Amygdala (tissue), 56 donors: ENCODE measurements around the gene MEGF11.
"Not testable (repeated sequence)": the region's sequence is repeated elsewhere in the genome, so short reads cannot be mapped to it uniquely, and the experiment has no call there.

Experiments used
- DNase-seq, 56 donors: peaks; one replicate each; lab custom pipeline; 2025; lab: John Stamatoyannopoulos, UW

The MEGF11 gene

DNA sequence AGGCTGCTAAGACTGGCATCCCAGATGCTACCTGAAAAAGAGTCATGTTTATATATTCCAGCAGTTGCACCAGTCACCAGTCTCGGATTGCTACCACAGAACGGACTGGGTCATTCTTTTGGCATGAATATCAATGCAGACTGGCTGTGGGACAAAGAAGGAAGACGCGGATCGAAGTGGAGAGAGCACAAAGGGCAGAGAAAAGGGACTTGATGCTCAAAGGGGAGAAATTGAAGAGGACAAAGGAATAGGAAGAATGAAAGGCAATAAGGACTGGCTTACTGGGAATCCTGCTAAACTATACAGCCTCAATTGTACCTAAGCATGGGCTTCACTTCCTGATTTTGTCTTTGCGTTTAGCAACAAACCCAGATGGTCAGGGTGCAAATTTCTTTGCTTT, 24.5 kb upstream of the MEGF11 start:
- no peak for DNase-seq

DNA sequence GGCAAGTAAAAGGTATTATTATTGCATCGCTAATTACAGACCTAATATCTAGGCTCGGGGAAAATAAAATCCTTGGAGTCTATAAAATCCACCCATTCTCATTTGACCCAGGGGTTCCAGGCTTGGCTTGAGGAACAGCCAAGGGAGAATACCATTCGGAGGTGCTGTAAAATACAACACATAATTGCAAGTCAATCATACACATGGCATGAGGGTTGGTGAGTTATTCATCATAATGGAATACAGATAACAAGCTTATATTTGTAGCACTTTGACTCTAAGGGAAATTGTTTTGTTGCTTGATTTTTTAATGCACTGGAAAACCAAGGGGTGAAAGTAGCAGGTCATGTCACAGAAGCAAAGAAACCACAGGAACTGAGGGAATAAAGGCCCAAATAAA, 23.0 kb upstream of the MEGF11 start:
- DNase-seq: no peak

DNA sequence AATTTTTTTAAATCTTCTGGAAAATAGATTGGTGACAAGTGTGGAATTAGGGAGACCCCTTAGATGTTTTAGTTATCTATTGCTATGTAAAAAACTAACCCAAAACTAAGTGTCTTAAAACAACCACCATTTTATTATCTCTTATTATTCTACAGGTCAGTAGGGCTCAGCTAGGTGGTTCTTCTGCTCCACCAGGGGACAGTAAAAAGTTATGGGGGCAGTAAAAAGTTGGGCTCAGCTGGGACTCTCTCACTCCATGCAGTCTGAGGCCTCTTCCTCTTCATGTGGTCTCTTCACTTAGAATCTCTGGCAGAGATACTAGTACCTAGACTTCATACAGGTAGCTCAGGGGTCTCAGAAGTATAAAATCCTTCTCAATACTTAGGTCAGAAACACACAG, 21.8 kb upstream of the MEGF11 start:
- DNase-seq: no peak

DNA sequence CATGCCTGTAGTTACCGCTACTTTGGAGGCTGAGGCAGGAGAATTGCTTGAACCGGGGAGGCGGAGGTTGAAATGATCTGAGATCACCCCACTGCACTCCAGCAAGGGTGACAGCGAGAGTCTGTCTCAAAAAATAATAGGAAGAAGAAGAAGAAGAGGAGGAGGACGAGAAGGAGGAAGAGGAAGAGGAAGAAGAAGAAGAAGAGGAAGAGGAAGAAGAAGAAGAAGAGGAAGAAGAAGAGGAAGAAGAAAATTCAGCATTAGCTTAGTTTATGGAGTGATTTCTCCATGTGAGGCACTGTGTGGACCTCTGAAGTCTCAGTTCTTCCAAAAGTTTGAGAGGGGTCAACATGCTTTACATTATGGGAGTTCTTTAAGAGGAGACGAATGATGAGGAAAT, 17.4 kb upstream of the MEGF11 start:
- DNase-seq: no peak

DNA sequence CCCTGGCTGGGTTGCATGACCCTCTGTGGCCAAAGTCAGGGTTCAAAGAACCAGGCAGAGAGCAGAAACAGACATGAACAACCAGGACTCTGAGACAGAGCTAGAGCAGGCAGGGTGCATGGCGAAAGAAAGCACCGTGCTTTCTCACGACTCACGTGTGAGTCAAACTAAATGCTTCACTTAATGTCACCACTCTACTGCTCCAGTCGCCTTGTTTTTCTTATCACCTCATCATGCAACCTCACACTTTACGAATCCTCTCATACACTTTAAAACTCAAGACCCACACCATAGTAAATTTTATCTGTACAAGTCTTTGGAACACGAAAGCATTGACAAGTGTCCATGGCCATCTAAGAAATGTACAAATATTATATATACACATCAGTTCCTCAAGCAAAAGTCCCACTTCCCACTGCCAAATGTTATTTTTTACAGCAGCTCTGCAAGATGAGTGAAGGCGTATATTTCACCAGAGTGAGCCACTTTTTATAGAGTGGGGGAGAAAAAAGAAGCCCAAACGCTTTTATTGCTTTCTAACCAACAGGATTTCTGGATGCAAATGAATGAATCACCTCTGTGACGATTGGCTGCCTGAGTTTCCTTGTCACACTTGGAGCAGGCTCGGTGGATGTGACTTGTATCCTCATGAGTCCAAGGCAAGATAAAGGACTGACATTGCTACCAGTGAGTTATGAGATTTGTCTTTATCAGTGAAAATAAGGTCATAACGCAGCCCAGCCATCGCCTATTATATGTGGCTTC, 16.0 kb upstream of the MEGF11 start:
- DNase-seq: peak in 14 of 56 donors; percentile 7 to 62 (median 22)

DNA sequence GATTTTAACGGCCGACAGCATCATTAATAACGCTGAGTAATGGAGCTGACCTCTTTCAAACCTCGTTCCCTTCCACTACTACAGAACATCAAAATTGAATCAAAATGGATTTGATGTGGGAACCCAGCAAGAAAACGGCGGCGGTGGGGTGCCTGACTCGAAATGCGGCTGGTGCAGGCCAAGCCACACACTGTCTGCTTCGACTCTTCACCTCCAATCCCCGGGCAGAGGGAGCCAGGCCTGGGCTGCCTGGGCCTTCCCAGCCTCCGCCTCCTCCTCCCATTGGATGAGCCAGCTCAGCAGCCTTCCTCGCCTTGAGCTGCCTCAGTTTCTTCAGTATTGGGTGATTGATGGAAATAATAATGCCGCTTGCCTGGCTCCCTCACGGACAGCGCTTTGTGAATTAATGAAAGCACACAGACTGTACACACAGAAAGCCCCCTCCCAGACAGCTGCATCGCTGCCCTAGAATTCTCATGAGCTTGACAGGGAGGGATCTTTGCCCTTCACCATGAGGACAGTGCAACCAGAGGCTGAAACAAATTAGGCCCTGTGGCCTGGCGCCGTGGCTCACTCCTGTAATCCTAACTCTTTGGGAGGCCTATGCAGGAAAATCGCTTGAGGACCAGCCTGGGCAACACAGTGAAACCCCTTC, 11.4 kb upstream of the MEGF11 start:
- no peak for DNase-seq

DNA sequence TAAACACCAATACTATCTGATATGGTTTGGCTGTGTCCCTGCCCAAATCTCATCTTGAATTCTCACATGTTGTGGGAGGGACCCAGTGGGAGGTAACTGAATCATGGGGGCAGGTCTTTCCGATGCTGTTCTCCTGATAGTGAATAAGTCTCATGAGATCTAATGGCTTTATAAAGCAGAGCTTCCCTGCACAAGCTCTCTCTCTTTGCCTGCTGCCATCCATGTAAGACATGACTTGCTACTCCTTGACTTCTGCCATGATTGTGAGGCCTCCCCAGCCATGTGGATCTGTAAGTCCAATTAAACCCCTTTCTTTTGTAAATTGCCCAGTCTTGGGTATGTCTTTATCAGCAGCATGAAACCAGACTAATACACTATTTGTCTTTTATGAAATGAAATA, 9.3 kb upstream of the MEGF11 start:
- DNase-seq: not testable (repeated sequence)

DNA sequence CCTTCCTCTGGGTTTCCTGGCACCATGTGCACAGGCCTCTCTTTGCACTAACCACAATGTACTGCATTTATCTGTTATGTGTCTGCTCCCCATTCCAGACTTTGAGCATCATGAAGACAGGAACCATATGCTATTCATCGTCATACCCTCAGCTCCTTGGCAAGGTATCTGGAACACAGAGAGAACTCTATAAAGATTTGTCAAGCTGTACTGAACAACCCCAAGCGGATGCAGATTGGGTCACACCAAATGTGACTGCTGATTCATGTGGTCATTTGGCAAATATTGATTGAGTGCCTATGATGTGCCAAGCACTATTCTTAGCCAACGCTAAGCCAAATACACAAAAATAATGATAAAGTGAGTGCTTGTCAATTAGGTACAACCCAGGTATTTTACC, 7.5 kb upstream of the MEGF11 start:
- no peak for DNase-seq

DNA sequence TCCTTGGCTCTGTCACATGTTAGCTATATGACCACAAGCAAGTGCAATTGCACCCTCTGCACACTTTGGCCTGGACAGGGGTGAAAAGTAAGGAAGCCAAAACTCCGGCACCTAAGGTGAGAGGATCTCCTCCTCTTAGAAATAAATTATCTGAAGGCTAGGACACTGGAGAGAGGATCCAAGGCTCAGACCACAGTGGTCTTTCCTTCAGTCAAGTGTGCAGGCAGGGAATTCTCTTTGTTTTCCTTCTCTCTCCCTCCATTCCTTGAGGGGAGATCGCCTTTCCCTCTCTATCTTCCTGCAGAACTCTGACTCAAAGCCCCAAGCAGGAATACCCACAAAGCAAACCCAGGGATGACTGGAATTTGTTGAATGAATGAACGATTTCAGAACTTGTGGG, 3.1 kb upstream of the MEGF11 start:
- DNase-seq: no peak

DNA sequence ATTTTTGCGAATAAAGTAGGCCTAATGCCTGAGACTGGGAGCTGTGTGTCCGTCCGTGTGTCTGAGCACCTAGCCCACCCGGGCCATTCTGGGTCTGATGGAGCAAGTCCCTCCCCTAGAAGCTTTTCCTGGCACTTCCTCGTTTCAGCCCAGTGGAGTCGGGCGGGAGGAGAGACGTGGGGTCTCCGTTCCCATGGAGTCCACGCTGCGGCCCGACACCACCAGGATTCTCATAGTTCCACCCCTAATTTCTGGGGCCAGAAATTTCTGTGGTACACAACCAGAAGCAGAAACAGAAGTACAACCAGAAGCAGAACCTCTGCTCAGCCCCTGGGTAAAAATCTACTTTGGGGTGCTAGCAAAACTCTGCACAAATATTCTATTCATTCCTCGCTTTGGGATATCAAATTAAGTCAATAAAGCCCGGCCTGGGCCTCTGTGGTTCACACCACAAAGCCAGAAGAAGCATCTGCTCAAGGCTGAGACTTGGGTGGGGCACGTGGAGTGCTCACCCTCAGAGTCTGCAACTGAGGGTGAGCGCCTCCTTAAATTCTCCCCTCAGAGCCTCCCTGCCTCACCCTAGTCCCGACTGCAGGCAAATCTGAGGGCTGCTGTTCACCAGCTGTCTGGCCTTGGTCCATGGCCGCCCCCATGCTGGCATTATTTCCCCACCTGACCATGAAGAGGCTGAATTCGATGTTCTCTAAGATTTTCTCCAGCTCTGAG, 1.6 kb upstream of the MEGF11 start:
- no peak for DNase-seq

DNA sequence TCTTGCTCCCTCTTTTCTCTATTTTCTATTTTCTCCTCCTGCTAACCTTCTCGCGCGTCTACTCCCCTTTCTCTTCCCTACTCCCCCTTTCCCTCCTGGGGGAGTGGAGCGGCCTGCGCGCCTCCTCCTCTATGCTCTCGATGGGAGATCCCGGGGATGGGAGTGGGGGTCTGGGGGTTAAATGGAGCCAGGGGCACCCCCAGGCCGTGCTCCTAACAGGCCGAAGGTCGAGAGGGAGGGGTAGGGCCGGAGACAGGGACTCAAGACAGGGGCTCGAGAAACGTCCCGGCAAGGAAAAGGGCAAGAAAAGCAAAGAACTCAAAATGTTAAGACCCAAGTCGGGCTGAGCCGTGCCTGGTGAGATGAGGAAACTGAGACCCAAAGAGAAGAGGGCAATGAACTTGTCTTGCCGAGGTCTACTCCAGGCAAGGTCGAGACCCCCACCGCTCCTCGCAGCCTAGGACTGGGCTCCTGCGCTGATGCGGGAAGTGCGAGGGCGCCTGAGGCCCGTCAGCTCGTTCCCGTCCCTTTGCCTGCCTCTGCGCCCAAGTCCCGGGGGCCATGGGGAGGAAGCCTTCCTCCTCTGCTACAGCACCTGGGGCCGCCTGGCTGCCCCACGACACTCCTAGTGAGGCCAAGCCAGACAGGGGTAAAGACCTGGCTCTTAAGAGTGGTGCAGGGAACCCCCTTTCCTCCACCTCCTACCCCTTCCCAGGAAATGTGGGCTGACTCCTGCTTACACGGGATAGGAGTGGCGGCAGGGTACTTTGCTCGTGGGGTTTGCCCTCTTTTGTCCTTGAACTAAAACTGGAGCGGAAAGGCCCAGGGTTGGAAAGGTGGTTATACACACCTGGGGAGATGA, 770 bp upstream of the MEGF11 start:
- DNase-seq: no peak

DNA sequence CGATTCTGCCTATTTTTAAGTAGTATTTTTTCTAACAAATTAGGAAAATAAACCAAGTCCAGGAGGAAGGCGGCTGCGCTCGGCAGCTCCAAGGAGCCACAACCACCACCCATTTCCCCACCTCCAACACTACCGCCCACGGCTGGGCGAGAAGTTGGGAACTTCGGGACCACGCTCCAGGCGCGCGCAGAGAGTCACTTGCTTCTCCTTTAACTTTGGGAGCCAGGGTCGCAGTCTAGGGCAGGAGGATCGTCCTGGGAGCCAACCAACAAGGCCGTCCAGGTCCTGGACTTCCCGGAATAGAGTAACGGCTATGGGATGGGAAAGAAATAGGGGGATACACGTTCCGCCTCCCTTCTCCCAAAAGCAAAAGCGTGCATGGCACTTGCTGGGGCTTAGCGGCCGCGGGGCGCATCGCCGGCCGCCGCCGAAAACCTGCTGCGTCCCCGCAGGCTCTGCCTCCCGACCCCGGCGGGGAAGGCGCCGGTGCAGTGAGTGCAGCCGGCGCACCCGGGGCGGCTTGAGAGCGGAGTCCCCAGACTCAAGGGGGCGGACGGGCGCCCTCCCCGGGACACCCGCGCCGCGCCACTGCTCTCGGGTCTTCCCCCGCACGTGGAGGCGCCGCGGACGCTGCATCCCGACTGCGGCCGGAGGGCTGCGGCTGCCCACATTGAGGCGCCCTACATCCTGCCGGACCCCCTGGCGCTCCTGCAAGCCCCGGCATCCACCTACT, 699 bp downstream of the MEGF11 start:
- DNase-seq: peak in 2 of 56 donors; percentile 3 to 43

DNA sequence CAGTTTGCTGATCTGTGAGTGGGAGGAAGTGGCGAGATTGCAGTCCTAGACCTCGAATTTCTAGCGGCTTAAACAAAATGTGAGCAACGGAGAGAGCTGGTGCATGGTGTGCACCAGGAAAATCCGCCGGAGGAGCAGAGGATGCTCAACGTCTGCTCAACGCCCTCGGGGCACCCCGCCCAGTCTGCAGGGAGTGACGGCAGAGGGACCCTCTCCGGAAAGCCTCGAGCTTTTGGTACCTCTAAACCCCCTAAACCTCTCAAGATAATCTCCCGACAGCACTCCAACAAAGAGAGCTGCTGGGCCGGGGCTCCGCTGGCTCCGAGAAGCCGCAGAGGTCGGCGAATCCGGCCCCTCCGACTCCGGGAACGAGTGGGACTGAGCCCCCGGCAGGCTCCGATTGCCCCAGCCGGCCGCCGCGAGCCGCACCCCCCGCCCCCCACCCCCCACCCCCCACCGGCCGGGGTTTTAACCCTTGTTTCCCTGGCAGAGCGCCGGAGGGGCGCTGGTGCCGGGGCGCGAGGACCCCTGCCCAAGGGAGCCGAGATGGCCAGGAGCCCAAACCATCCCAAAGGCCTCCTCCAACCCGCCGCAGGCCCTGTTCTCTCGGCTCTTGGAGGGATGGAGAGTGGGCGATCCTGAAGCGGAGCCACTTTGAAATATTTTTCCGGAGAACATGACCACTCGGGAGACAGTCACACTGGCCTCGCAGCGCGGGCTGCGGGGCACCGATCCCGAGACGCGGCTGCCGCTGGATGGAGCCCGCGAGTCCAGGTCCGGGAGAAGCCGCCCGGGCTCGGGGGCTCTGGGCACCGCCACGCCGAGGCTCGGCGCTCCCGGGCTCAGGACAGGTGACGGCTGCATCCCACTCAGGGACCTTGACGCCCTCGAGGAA, 1.5 kb downstream of the MEGF11 start:
- DNase-seq: peak in 25 of 56 donors; percentile 5 to 64 (median 29)

DNA sequence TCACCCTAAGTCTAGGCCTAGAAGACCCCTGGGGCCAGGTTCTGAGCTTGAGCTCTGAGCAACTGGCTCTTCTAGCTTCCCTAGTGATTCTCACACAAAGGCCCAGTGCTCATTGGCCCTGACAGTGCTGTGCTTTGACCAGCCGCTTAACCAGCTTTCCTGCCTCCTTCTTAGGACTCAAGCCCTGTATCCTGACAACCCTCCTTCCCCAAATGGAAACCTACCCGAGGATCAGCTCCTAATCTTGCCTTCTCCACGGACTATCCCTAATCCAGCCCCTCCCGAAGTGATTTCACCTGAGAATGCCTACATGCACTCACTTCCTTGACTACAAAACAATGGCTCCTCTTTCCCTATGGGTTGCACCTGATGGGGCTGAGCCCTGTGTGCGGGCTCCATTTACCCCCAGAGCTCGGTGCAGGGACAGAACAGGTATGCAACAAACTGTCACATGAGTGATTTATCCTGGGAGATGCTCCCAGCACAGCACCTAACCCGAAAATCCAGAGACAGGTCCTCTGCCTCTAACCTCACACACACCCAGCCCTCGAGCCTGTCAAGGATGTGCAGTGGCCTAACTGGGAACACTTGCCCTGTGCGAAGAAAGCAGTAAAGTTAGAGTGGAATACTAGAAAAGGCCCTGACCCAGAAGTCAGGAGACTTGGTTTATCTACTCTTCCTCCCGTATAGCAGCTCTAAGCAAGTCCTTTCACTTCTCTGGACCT, 2.3 kb downstream of the MEGF11 start:
- no peak for DNase-seq

DNA sequence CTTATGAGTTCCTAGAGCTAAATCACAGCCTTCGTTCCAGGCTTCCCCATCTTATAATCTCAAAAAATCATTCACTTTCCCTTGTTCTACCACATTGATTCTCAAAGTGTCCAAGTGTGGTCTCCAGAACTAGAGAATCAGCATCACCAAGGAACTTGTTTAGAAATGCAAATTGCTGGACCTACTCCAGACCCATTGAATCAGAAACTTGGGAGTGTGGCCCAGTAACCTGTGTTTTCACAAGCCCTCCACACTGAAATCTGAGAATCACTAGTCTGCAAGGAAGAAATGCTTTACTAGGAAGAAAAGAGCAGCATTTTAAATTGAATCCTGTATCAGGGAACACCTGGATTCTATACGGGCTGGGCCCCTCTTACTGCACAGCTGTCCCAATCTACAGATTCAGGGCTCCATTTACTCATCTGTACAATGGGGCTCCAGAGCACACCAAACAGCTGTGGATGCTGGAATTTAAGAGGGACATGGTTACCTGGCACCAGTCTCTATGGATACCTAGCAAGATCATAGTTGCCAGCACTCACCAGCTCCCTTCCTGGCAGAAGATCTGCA, 3.9 kb downstream of the MEGF11 start:
- DNase-seq: no peak

DNA sequence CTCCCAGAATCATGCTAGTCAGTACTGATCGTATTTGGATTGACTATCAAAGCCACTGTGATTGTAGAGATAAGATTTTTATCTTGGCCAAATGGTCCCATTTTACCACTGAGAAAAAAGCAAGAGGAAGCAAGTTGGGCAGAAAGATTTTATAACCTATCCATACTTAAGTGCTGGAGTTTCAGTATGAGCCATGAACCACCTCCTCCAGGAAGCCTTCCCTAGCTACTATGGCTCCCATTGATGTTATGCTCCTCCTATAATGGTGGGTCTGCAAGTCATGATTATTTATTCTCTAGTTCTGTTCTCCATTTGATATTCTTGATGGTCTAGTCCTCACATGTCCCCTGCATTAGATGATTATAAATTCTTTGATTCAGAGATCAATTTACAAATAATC, 6.6 kb downstream of the MEGF11 start:
- no peak for DNase-seq

DNA sequence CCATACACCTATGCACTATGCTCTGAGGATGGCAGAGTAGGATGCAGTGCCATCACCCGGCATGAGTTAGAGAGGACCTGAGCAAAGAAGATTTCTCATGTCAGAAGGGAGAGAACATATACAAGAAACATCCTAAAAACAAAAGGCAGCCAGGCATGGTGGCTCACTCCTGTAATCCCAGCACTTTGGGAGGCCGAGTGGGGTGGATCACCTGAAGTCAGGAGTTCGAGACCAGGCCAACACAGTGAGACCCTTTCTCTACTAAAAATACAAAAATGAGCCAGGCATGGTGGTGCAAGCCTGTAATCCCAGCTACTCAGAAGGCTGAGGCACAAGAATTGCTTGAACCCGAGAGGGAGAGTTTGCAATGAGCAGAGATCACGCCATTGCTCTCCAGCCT, 7.7 kb downstream of the MEGF11 start:
- not testable (repeated sequence) for DNase-seq

DNA sequence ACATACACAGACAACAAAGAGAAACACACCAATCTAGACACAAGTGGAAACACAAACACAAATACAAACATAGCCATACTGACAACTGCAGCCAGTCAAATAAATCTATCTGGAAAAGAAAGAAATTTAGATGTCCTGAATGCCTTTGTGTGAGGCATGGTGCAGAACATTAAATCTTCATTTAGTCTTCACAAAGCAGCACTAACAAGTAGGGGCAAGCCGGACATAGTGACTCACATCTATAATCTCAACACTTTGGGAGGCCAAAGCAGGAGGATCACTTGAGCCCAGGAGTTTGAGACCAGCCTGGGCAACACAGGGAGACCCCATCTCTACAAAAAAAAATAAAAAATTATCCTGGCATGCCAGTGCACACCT, 11.7 kb downstream of the MEGF11 start:
- no peak for DNase-seq
